NOMO-1 treated with DMSO at 0.1 percent for 48 hours (cell line): ENCODE measurements around the gene ZG16.

ENCODE experiments used
- DNase-seq: peaks from one replicate; lab custom pipeline; 2025; ENCODE audit not compliant: unreplicated experiment; lab: John Stamatoyannopoulos, UW

Gene ZG16

GRCh38 chr16:29807426-29808218 lies 29.6 kb downstream of the ZG16 start:
- peak; percentile 93 for DNase-seq

GRCh38 chr16:29808219-29808900 lies 30.3 kb downstream of the ZG16 start:
- DNase-seq = no peak

DNA sequence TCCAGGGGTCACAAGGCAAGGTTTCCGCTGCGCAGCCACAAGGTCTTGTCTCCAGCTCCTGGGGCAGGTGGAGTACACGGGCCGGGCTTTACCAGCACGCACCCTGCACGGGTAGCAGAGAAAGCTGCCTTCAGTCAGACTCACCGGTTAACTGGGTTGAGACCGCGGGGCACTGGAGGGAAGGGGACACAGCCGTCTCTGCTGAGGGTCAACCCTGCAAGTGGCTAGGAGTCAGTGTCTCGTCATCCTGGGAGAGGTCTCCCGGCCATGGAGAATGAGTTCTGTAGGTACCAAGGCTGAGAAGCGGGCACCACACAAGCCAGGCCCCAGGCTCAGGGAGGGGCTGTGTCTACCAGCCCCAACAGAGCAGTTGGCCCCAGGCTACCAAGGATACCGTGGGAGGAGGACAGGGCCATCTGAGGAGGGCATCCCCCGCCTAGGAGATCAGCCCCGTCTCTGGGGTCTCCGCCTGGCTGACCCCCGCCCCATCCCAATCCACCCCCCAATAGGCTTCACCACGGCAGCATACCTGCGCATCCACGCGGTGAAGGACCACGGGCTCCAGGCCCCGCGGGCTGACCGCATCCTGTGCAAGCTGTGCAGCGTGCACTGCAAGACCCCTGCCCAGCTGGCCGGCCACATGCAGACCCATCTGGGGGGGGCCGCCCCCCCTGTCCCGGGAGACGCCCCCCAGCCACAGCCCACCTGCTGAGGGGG lies 31.1 kb downstream of the ZG16 start:
- DNase-seq = no peak

- DNase-seq = no peak
Observed at GRCh38 chr16:29809850-29810698, 32.0 kb downstream of the ZG16 start.

DNA sequence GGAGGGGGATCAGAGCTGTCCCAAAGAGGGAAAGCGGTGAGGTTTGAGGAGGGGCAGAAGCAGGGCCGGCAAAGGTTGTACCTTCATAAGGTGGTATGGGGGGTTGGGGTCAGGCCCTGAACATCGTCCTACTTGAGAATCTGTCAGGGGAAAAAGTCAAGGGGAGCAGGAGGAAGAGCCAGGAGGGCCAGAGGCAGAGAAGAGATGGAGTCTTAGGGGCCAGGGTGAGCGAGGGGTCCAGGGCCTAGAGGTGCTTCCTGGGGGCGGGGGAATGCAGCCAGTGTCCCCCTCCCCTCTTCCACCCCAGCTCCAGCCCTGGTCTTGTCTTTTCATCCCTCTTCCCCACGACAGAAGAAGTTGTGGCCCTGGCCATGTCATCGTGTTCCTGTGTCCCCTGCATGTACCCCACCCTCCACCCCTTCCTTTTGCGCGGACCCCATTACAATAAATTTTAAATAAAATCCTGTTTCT lies 32.7 kb downstream of the ZG16 start:
- DNase-seq = no peak

- DNase-seq = peak; percentile 67
Observed at GRCh38 chr16:29811170-29811895, 33.3 kb downstream of the ZG16 start.

DNA sequence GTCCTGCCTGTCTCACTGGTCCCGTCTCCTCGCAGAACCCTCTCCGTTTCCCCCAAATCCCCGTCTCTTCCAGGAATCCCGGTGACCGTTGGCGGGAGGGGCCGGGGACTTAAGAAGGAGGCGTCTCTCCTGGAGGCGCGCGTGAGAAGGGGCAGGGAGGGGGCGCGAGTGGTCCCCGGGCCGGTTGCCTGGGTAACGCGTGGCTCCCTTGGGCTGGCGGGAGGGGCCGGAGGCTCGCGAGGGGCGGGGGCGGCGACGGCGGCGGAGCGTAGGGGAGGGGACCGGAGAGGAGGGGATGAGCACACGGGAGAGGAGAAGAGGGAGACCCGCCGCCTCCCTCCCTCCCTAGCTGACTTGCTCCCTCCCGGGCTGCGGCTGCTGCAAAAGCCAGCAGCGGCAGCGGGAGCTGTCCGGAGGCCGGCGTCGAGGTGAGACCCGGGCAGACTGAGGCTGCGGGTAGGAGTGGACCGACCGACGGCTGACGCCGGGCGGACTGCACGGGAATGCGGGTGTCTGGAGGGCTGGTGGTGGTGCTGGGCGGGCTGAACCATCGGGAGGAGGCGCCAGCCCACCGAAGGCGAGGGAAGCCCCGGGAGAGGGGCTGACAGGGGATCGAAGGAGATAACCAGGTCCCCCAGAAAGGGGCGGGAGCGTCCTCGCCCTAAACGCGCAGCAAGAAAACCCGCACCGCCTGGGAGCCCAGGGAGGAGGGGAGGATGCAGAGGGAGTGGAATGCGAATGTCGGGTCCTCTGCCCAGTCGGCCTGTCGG lies 34.0 kb downstream of the ZG16 start, which contains the start of gene PRRT2:
TSS of gene PRRT2 (plus strand) at position 298 of the 770 bp plus-strand sequence. CDS start 862 bp downstream, outside the sequence.
- no peak for DNase-seq

DNA sequence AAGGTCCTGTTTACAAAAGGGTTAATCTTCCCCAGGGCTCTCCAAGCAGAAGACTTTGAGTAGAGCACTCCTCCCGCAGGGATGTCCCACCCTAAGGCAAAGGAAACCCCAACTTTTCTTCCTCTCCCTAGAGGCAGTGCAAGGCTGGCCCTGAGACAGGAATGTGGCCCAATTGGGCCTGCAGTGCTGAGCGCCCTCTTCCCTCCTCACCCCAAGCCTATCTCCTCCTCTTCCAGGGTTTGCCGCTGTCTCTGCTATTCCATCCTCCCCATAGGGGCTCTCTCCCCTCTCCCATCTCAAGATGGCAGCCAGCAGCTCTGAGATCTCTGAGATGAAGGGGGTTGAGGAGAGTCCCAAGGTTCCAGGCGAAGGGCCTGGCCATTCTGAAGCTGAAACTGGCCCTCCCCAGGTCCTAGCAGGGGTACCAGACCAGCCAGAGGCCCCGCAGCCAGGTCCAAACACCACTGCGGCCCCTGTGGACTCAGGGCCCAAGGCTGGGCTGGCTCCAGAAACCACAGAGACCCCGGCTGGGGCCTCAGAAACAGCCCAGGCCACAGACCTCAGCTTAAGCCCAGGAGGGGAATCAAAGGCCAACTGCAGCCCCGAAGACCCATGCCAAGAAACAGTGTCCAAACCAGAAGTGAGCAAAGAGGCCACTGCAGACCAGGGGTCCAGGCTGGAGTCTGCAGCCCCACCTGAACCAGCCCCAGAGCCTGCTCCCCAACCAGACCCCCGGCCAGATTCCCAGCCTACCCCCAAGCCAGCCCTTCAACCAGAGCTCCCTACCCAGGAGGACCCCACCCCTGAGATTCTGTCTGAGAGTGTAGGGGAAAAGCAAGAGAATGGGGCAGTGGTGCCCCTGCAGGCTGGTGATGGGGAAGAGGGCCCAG lies 34.9 kb downstream of the ZG16 start:
- no peak for DNase-seq

DNA sequence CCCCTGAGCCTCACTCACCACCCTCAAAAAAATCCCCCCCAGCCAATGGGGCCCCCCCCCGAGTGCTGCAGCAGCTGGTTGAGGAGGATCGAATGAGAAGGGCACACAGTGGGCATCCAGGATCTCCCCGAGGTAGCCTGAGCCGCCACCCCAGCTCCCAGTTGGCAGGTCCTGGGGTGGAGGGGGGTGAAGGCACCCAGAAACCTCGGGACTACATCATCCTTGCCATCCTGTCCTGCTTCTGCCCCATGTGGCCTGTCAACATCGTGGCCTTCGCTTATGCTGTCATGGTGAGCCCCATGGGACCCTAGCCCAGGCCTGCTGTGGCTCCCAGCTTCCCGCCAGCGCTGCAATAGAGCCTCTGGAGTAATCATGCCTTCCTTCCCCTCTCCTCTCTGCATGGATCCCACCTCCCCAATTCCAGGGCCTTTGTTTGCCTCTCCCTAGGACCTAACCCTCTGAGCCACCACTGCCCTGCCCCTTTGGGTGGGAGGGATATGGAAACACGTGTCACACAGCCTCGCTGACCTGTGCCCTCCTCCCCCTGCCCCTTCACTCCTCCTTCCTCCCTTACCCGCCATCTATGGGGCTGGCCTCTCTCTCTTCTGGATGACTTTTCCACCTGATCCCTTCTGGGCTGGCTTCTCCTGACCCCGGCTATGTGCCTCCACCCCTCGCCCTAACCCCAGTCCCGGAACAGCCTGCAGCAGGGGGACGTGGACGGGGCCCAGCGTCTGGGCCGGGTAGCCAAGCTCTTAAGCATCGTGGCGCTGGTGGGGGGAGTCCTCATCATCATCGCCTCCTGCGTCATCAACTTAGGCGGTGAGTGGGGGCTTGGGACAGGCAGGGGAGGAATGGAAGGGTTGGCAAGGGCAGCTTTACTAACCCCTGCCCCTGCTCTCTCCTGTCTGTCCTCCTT lies 35.8 kb downstream of the ZG16 start:
- no peak for DNase-seq

- no peak for DNase-seq
Observed at GRCh38 chr16:29814592-29814991, 36.5 kb downstream of the ZG16 start.

GRCh38 chr16:29815032-29815721 lies 37.1 kb downstream of the ZG16 start:
- peak; percentile 53 for DNase-seq

DNA sequence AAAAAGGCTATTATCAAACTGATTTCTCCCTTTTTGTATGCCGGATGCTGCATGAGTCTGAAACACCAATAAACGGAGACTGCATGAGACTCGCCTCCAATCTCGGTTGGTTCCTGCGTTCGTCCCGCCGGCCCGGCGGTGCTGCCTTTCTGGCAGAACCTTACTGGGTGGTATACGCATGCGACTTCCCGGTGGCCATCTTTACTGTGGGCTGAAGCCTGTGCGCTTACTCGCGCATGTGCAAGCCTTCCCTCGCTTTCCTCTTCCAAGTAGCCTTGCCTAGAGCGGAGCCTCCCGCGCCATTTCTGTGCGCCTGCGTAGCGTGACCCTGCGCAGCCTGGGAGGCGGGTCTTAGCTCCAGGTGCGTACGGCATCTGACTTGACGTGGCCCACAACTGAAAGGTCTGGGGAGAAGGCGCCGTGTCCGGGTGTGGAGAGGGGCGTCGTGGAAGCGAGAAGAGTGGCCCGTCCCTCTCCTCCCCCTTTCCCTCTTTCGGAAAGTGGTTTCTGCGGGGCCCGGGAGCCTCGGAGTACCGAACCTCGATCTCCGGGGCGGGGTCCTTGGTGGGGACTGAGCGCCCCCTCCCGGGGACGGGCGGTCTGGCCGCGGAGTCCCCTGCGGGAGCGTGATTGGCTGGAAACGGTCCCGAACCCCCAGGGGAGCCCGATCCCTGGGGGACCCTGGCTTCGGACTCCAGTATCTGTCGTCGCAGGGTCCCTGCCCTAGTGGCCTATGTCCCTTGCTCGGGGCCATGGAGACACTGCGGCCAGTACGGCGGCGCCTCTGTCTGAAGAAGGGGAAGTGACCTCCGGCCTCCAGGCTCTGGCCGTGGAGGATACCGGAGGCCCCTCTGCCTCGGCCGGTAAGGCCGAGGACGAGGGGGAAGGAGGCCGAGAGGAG lies 38.0 kb downstream of the ZG16 start, which contains the start of gene PAGR1:
TSS of gene PAGR1 (plus strand) at position 360 of the 901 bp plus-strand sequence. CDS start at position 734, 374 bp downstream.
- DNase-seq = peak; percentile 99

GRCh38 chr16:29816694-29817441 lies 38.8 kb downstream of the ZG16 start:
- peak; percentile 49 for DNase-seq

GRCh38 chr16:29818082-29818481 lies 40.0 kb downstream of the ZG16 start:
- DNase-seq = no peak

DNA sequence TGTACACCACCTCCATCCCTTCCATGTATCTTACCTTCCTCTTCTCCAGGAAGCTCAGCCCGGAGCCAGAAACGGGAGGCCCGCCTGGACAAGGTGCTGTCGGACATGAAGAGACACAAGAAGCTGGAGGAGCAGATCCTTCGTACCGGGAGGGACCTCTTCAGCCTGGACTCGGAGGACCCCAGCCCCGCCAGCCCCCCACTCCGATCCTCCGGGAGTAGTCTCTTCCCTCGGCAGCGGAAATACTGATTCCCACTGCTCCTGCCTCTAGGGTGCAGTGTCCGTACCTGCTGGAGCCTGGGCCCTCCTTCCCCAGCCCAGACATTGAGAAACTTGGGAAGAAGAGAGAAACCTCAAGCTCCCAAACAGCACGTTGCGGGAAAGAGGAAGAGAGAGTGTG lies 41.5 kb downstream of the ZG16 start:
- no peak for DNase-seq
